ENCODE results near the gene MITF. TPM values are rescaled to one million over a fixed set of nuclear protein-coding genes. Genes with fewer than 3 reads are reported as not detected.

MITF gene
- polyA plus RNA-seq, 1 donor (not counting 4 experiments of a cell fraction or from before 2014, with no cell fraction given), result 2.7 TPM

GRCh38 chr3:69763458-69763857 is 24.2 kb downstream of the MITF start:
- H4K20me1 ChIP-seq (ENCODE audit: control insufficient read depth, extremely low read depth, insufficient read depth, low read length), result no peaks in the 10 kb centered on the region
- H3K79me2 ChIP-seq (ENCODE audit: control insufficient read depth, insufficient read depth, low read length), result no peaks in the 10 kb centered on the region
- H3K9me3 ChIP-seq (ENCODE audit: control insufficient read depth, low read depth, low read length), result no peaks in the 10 kb centered on the region
- peak overlapping the region; percentile 88 for H2AFZ ChIP-seq (ENCODE audit: control insufficient read depth, low read length)
- H3K4me3 ChIP-seq (ENCODE audit: control insufficient read depth in 2 of 3, extremely low read depth in 1 of 3, insufficient read depth in 2 of 3, low read depth in 1 of 3, low read length in 3 of 3), result peak overlapping the region in 2 of 3 experiments; percentile 11 to 13
- H3K36me3 ChIP-seq (ENCODE audit: control insufficient read depth in 2 of 2, extremely low read depth in 1 of 2, insufficient read depth in 2 of 2, low read length in 2 of 2), result no peaks in the 10 kb centered on the region
- H3K27ac ChIP-seq (ENCODE audit: control insufficient read depth, insufficient read depth, low read length), result no peak overlapping the region
- H3K4me2 ChIP-seq (ENCODE audit: control insufficient read depth, extremely low read depth, insufficient read depth, low read depth, low read length), result peak overlapping the region; percentile 54
- TF ChIP-seq CTCF (optimal IDR thresholded peaks at IDR 0.05 in 1 of 3, IDR thresholded peaks at IDR 0.05 in 1 of 3, conservative IDR thresholded peaks at IDR 0.05 in 1 of 3; ENCODE audit: extremely low read depth in 1 of 3, insufficient read depth in 2 of 3, low read length in 3 of 3), result no peak
- no peak for TF ChIP-seq EZH2 (IDR thresholded peaks at IDR 0.05; ENCODE audit: low read length)
- H3K27me3 ChIP-seq (ENCODE audit: control insufficient read depth, extremely low read depth, insufficient read depth, low read length), result no peaks in the 10 kb centered on the region
- peaks cover 34% of the 10 kb centered on the region for H3K4me1 ChIP-seq (ENCODE audit: control insufficient read depth, extremely low read depth, insufficient read depth, low read length)
- FAIRE-seq (peak; percentile 48), DNase-seq (ENCODE audit: low read depth, low spot score) (no peak)
- H3K9me1 ChIP-seq (ENCODE audit: control insufficient read depth, extremely low read depth, insufficient read depth, low read length), result no peaks in the 10 kb centered on the region
- no peak overlapping the region for H3K9ac ChIP-seq (ENCODE audit: control insufficient read depth, extremely low read depth, insufficient read depth, low read length)
- dilution Hi-C loops (cut with MboI; ENCODE audit: extremely low pct_ligation_motif_present, low sequenced_read_pairs), result no loop called here

GRCh38 chr3:69764121-69764741 is 25.0 kb downstream of the MITF start:
- no peaks in the 10 kb centered on the region for H3K9me1 ChIP-seq (ENCODE audit: control insufficient read depth, extremely low read depth, insufficient read depth, low read length)
- peak overlapping the region; percentile 88 for H2AFZ ChIP-seq (ENCODE audit: control insufficient read depth, low read length)
- H3K27ac ChIP-seq (ENCODE audit: control insufficient read depth, insufficient read depth, low read length), result no peak overlapping the region
- H3K79me2 ChIP-seq (ENCODE audit: control insufficient read depth, insufficient read depth, low read length), result no peaks in the 10 kb centered on the region
- dilution Hi-C loops (cut with MboI; ENCODE audit: extremely low pct_ligation_motif_present, low sequenced_read_pairs), result no loop called here
- H3K36me3 ChIP-seq (ENCODE audit: control insufficient read depth in 2 of 2, extremely low read depth in 1 of 2, insufficient read depth in 2 of 2, low read length in 2 of 2), result no peaks in the 10 kb centered on the region
- peaks cover 39% of the 10 kb centered on the region for H3K4me1 ChIP-seq (ENCODE audit: control insufficient read depth, extremely low read depth, insufficient read depth, low read length)
- no peak overlapping the region for H3K9ac ChIP-seq (ENCODE audit: control insufficient read depth, extremely low read depth, insufficient read depth, low read length)
- no peak overlapping the region for H3K4me3 ChIP-seq (ENCODE audit: control insufficient read depth in 2 of 3, extremely low read depth in 1 of 3, insufficient read depth in 2 of 3, low read depth in 1 of 3, low read length in 3 of 3)
- DNase-seq (ENCODE audit: low read depth, low spot score) (no peak), FAIRE-seq (no peak)
- H3K27me3 ChIP-seq (ENCODE audit: control insufficient read depth, extremely low read depth, insufficient read depth, low read length), result no peaks in the 10 kb centered on the region
- TF ChIP-seq EZH2 (IDR thresholded peaks at IDR 0.05; ENCODE audit: low read length), result no peak
- TF ChIP-seq CTCF (optimal IDR thresholded peaks at IDR 0.05 in 1 of 3, IDR thresholded peaks at IDR 0.05 in 1 of 3, conservative IDR thresholded peaks at IDR 0.05 in 1 of 3; ENCODE audit: extremely low read depth in 1 of 3, insufficient read depth in 2 of 3, low read length in 3 of 3), result no peak
- peak overlapping the region; percentile 54 for H3K4me2 ChIP-seq (ENCODE audit: control insufficient read depth, extremely low read depth, insufficient read depth, low read depth, low read length)
- no peaks in the 10 kb centered on the region for H4K20me1 ChIP-seq (ENCODE audit: control insufficient read depth, extremely low read depth, insufficient read depth, low read length)
- H3K9me3 ChIP-seq (ENCODE audit: control insufficient read depth, low read depth, low read length), result no peaks in the 10 kb centered on the region

Measured in keratinocyte (primary cell).